ENCODE measurements around the gene NTRK3.

Gene NTRK3

GRCh38 chr15:87910301-87910700 lies 346.2 kb downstream of the NTRK3 start:
- TF ChIP-seq EZH2phosphoT487 (IDR thresholded peaks at IDR 0.05; ENCODE audit: borderline replicate concordance, low read length), result no peak
- no peak for TF ChIP-seq CTCF (IDR thresholded peaks at IDR 0.05; ENCODE audit: low read depth, low read length, poor library complexity, severe bottlenecking)
- Histone ChIP-seq H3K27me3 (ENCODE audit: control insufficient read depth, low read length) (no peaks in the 10 kb centered on the region), H3K4me3 (ENCODE audit: low read length) (no peak overlapping the region), H3K9me3 (ENCODE audit: control insufficient read depth, insufficient read depth, low read length) (no peaks in the 10 kb centered on the region), H3K4me2 (ENCODE audit: low read length) (no peak overlapping the region), H4K20me1 (ENCODE audit: control insufficient read depth, insufficient read depth, low read depth, low read length) (no peaks in the 10 kb centered on the region), H3K36me3 (ENCODE audit: control insufficient read depth, low read length) (no peaks in the 10 kb centered on the region), H3K4me1 (ENCODE audit: control insufficient read depth, low read length) (no peaks in the 10 kb centered on the region), H3K79me2 (ENCODE audit: control insufficient read depth, low read length) (no peaks in the 10 kb centered on the region), H3K27ac (ENCODE audit: low read depth, low read length) (no peak overlapping the region), H3F3A (ENCODE audit: control insufficient read depth, insufficient read depth) (no peaks in the 10 kb centered on the region), H3K9me2 (replicated peaks; ENCODE audit: control insufficient read depth, low read length) (no peaks in the 10 kb centered on the region; the same call in 1 of the 2 replicates)

- Histone ChIP-seq H3K9me3 (ENCODE audit: control insufficient read depth, insufficient read depth, low read length) (no peaks in the 10 kb centered on the region), H3K4me1 (ENCODE audit: control insufficient read depth, low read length) (no peaks in the 10 kb centered on the region), H4K20me1 (ENCODE audit: control insufficient read depth, insufficient read depth, low read depth, low read length) (no peaks in the 10 kb centered on the region), H3K4me3 (ENCODE audit: low read length) (no peak overlapping the region), H3K9me2 (replicated peaks; ENCODE audit: control insufficient read depth, low read length) (no peaks in the 10 kb centered on the region), H3F3A (ENCODE audit: control insufficient read depth, insufficient read depth) (no peaks in the 10 kb centered on the region), H3K27me3 (ENCODE audit: control insufficient read depth, low read length) (no peaks in the 10 kb centered on the region), H3K36me3 (ENCODE audit: control insufficient read depth, low read length) (no peaks in the 10 kb centered on the region), H3K4me2 (ENCODE audit: low read length) (no peak overlapping the region), H3K79me2 (ENCODE audit: control insufficient read depth, low read length) (no peaks in the 10 kb centered on the region), H3K27ac (ENCODE audit: low read depth, low read length) (no peak overlapping the region)
- TF ChIP-seq EZH2phosphoT487 (IDR thresholded peaks at IDR 0.05; ENCODE audit: borderline replicate concordance, low read length) (no peak), CTCF (IDR thresholded peaks at IDR 0.05; ENCODE audit: low read depth, low read length, poor library complexity, severe bottlenecking) (no peak)
Measured at GRCh38 chr15:87907676-87908446, 348.7 kb downstream of the NTRK3 start.

GRCh38 chr15:87906444-87906843 lies 350.1 kb downstream of the NTRK3 start:
- Histone ChIP-seq H3K4me2 (ENCODE audit: low read length) (no peak overlapping the region), H3K4me3 (ENCODE audit: low read length) (no peak overlapping the region), H4K20me1 (ENCODE audit: control insufficient read depth, insufficient read depth, low read depth, low read length) (no peaks in the 10 kb centered on the region), H3K27ac (ENCODE audit: low read depth, low read length) (no peak overlapping the region), H3K79me2 (ENCODE audit: control insufficient read depth, low read length) (no peaks in the 10 kb centered on the region), H3K4me1 (ENCODE audit: control insufficient read depth, low read length) (no peaks in the 10 kb centered on the region), H3K9me3 (ENCODE audit: control insufficient read depth, insufficient read depth, low read length) (no peaks in the 10 kb centered on the region), H3K27me3 (ENCODE audit: control insufficient read depth, low read length) (no peaks in the 10 kb centered on the region), H3K36me3 (ENCODE audit: control insufficient read depth, low read length) (no peaks in the 10 kb centered on the region), H3F3A (ENCODE audit: control insufficient read depth, insufficient read depth) (no peaks in the 10 kb centered on the region), H3K9me2 (replicated peaks; ENCODE audit: control insufficient read depth, low read length) (no peaks in the 10 kb centered on the region)
- TF ChIP-seq EZH2phosphoT487 (IDR thresholded peaks at IDR 0.05; ENCODE audit: borderline replicate concordance, low read length) (no peak), CTCF (IDR thresholded peaks at IDR 0.05; ENCODE audit: low read depth, low read length, poor library complexity, severe bottlenecking) (no peak)
